Measurements from ENCODE around the gene KLK14.

KLK14 gene

GRCh38 chr19:51076631-51077213 is 6.0 kb downstream of the KLK14 start:
- no peak for DNase-seq (ENCODE audit: low spot score)
- in situ Hi-C loops (cut with MboI; ENCODE audit: low sequenced_read_pairs, unreplicated experiment) = no loop called here
- no peak for TF ChIP-seq CTCF (IDR thresholded peaks at IDR 0.05; ENCODE audit: borderline replicate concordance, control extremely low read depth, extremely low read depth, insufficient read depth, missing control alignments)

- DNase-seq (ENCODE audit: low spot score) = no peak
- TF ChIP-seq CTCF (IDR thresholded peaks at IDR 0.05; ENCODE audit: borderline replicate concordance, control extremely low read depth, extremely low read depth, insufficient read depth, missing control alignments) = no peak
- in situ Hi-C loops (cut with MboI; ENCODE audit: low sequenced_read_pairs, unreplicated experiment) = no loop called here
Measured at GRCh38 chr19:51075998-51076397, 6.7 kb downstream of the KLK14 start.

DNA sequence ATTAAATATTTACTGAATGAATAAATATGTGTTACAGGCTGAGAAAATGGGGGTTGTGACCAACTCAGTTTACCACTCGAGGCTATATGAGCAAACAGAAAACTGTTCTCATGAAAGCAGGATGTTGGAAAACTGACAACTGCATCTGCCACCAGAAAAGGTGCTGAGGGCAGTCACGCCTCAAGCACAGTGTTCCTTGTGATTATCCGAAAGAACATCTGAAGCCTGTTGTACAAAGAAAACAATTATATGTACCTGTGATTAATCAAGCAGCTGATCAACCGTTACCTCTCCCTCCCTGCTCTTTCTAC is 11.6 kb downstream of the KLK14 start:
- TF ChIP-seq CTCF (IDR thresholded peaks at IDR 0.05; ENCODE audit: borderline replicate concordance, control extremely low read depth, extremely low read depth, insufficient read depth, missing control alignments) = no peak
- no peak for DNase-seq (ENCODE audit: low spot score)
- in situ Hi-C loops (cut with MboI; ENCODE audit: low sequenced_read_pairs, unreplicated experiment) = no loop called here

DNA sequence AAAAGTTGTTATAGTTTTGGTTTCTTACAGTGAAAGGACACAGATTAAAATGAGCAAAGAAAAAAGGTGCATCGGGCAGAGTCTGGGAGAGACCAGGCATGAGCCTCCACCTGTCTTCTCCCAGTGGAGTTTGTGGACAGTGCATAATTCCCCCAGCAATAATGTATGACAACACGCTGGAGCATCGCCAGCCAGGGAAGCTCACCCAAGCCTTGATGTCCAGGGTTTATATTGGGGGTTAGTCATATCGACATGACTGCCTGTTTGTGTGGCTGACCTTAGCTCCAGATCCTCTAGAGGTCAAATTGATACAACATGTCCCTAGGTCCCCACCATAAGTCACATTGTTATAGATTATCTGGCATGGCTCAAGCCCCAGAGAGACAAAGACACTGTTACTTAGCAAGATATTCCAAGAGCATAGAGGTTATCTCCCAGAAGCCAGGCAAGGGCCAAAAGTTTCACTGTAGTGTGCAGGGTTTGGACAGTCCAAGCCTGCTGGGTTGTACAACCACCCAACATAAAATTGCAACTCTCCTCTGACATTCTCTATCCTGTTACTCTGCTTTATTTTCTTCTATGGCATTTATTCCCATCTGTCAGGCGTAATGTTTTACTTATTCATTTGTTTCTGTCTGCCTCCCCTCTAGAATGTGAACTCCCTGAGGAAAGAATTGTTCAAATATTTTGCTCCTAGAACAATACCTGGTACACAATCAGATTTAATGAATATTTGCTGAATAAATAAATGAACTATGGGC is 12.2 kb downstream of the KLK14 start:
- in situ Hi-C loops (cut with MboI; ENCODE audit: low sequenced_read_pairs, unreplicated experiment) = no loop called here
- no peak for DNase-seq (ENCODE audit: low spot score)
- no peak for TF ChIP-seq CTCF (IDR thresholded peaks at IDR 0.05; ENCODE audit: borderline replicate concordance, control extremely low read depth, extremely low read depth, insufficient read depth, missing control alignments)

- no peak for DNase-seq (ENCODE audit: low spot score)
- in situ Hi-C loops (cut with MboI; ENCODE audit: low sequenced_read_pairs, unreplicated experiment) = no loop called here
- no peak for TF ChIP-seq CTCF (IDR thresholded peaks at IDR 0.05; ENCODE audit: borderline replicate concordance, control extremely low read depth, extremely low read depth, insufficient read depth, missing control alignments)
Measured at GRCh38 chr19:51066393-51067186, 16.1 kb downstream of the KLK14 start.

DNA sequence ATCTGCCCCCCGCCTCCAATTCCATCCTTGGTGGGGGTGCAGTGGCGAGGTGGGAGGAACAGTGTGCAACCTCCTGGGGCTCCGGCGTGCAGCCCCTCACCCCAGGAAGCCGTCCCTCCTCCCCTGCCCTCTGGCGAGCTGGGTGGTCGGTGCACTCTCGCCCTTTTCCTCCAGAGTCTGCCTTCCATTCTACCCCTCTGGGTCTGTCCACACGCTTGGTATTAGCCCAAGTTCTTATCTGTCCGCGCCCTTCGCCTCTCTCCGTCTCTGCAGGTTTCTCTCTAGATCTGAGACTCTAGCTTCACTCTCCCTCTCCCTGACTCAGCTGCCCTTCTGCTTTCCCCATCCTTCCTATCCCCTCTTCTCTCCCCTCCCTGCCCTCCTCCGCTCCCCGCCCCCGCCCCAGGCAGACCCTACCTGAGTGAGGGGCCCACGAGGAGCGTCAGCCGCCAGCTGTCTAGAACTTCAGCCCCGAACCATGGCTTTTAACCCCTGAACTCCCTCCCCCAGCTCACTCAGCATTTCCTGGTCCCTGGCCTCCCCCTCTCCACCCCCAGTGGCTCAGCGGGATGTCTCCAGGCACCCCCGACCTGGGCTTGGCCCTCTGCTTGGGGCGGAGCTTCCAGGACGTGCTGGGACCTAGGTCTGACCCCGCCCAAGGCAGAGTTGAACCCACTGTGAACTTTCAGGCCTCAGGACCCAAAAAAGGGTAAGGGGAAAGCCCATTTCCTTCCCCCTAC is 17.3 kb downstream of the KLK14 start:
- in situ Hi-C loops (cut with MboI; ENCODE audit: low sequenced_read_pairs, unreplicated experiment) = no loop called here
- TF ChIP-seq CTCF (IDR thresholded peaks at IDR 0.05; ENCODE audit: borderline replicate concordance, control extremely low read depth, extremely low read depth, insufficient read depth, missing control alignments) = no peak
- DNase-seq (ENCODE audit: low spot score) = no peak

All from GM13976 (cell line).